ENCODE results near the gene CCDC77.

CCDC77 gene

GRCh38 chr12:473198-473597 lies 71.8 kb downstream of the CCDC77 start:
- peaks cover 13% of the 10 kb centered on the region for H3K4me1 ChIP-seq (ENCODE audit: insufficient read depth, low read length, poor library complexity, severe bottlenecking)
- H3K27me3 ChIP-seq (ENCODE audit: insufficient read depth, low read length, poor library complexity, severe bottlenecking) = no peaks in the 10 kb centered on the region
- H3K79me2 ChIP-seq (ENCODE audit: insufficient read depth, low read length) = no peaks in the 10 kb centered on the region
- H3F3A ChIP-seq (ENCODE audit: low read depth) = no peaks in the 10 kb centered on the region
- no peaks in the 10 kb centered on the region for H3K9me3 ChIP-seq (ENCODE audit: insufficient read depth, low read depth, low read length)
- no peaks in the 10 kb centered on the region for H3K9me2 ChIP-seq (replicated peaks; ENCODE audit: low read depth, low read length)
- H3K4me2 ChIP-seq (ENCODE audit: low read depth, low read length, poor library complexity, severe bottlenecking) = no peak overlapping the region
- no peak overlapping the region for H3K9ac ChIP-seq (ENCODE audit: low read depth, low read length, poor library complexity, severe bottlenecking)
- TF ChIP-seq CTCF (conservative IDR thresholded peaks at IDR 0.05; ENCODE audit: low read length) = no peak
- no peak for TF ChIP-seq EZH2phosphoT487 (IDR thresholded peaks at IDR 0.05; ENCODE audit: borderline replicate concordance)
- H2AFZ ChIP-seq (ENCODE audit: low read length) = no peak overlapping the region
- H4K20me1 ChIP-seq (ENCODE audit: insufficient read depth, low read length, poor library complexity, severe bottlenecking) = no peaks in the 10 kb centered on the region
- no peaks in the 10 kb centered on the region for H3K36me3 ChIP-seq (ENCODE audit: insufficient read depth, low read length)
- no peak overlapping the region for H3K4me3 ChIP-seq (ENCODE audit: low read length, poor library complexity, severe bottlenecking)

- Histone ChIP-seq H3K79me2 (ENCODE audit: insufficient read depth, low read length) (no peaks in the 10 kb centered on the region), H3K4me1 (ENCODE audit: insufficient read depth, low read length, poor library complexity, severe bottlenecking) (peaks cover 5% of the 10 kb centered on the region), H3K4me3 (ENCODE audit: low read length, poor library complexity, severe bottlenecking) (no peak overlapping the region), H3K36me3 (ENCODE audit: insufficient read depth, low read length) (no peaks in the 10 kb centered on the region), H3K27me3 (ENCODE audit: insufficient read depth, low read length, poor library complexity, severe bottlenecking) (no peaks in the 10 kb centered on the region), H3K9me2 (replicated peaks; ENCODE audit: low read depth, low read length) (no peaks in the 10 kb centered on the region), H3K9me3 (ENCODE audit: insufficient read depth, low read depth, low read length) (no peaks in the 10 kb centered on the region), H3K4me2 (ENCODE audit: low read depth, low read length, poor library complexity, severe bottlenecking) (no peak overlapping the region), H3F3A (ENCODE audit: low read depth) (no peaks in the 10 kb centered on the region), H4K20me1 (ENCODE audit: insufficient read depth, low read length, poor library complexity, severe bottlenecking) (no peaks in the 10 kb centered on the region), H3K9ac (ENCODE audit: low read depth, low read length, poor library complexity, severe bottlenecking) (no peak overlapping the region), H2AFZ (ENCODE audit: low read length) (no peak overlapping the region)
- TF ChIP-seq EZH2phosphoT487 (IDR thresholded peaks at IDR 0.05; ENCODE audit: borderline replicate concordance) (no peak), CTCF (conservative IDR thresholded peaks at IDR 0.05; ENCODE audit: low read length) (no peak)
These were observed 72.6 kb downstream of the CCDC77 start for GRCh38 chr12:473863-474577.

GRCh38 chr12:475286-475685 lies 73.8 kb downstream of the CCDC77 start:
- Histone ChIP-seq H3K79me2 (ENCODE audit: insufficient read depth, low read length) (no peaks in the 10 kb centered on the region), H2AFZ (ENCODE audit: low read length) (no peak overlapping the region), H3K27me3 (ENCODE audit: insufficient read depth, low read length, poor library complexity, severe bottlenecking) (no peaks in the 10 kb centered on the region), H3K4me1 (ENCODE audit: insufficient read depth, low read length, poor library complexity, severe bottlenecking) (no peaks in the 10 kb centered on the region), H3F3A (ENCODE audit: low read depth) (no peaks in the 10 kb centered on the region), H3K36me3 (ENCODE audit: insufficient read depth, low read length) (no peaks in the 10 kb centered on the region), H4K20me1 (ENCODE audit: insufficient read depth, low read length, poor library complexity, severe bottlenecking) (no peaks in the 10 kb centered on the region), H3K9ac (ENCODE audit: low read depth, low read length, poor library complexity, severe bottlenecking) (no peak overlapping the region), H3K4me2 (ENCODE audit: low read depth, low read length, poor library complexity, severe bottlenecking) (no peak overlapping the region), H3K9me3 (ENCODE audit: insufficient read depth, low read depth, low read length) (no peaks in the 10 kb centered on the region), H3K4me3 (ENCODE audit: low read length, poor library complexity, severe bottlenecking) (no peak overlapping the region), H3K9me2 (replicated peaks; ENCODE audit: low read depth, low read length) (no peaks in the 10 kb centered on the region)
- TF ChIP-seq EZH2phosphoT487 (IDR thresholded peaks at IDR 0.05; ENCODE audit: borderline replicate concordance) = no peak
- TF ChIP-seq CTCF (conservative IDR thresholded peaks at IDR 0.05; ENCODE audit: low read length) = no peak
